SU-DHL-6 (cell line): ENCODE measurements around the gene TAL1.

Source experiments
- CTCF ChIP-seq: fragments of 200-600 bp; sonication (generic); IDR thresholded peaks from one replicate; pipeline ENCODE4 v1.5.1; 2017; ENCODE audit warnings: antibody characterized with exemption, mild to moderate bottlenecking, low read length, moderate library complexity; ENCODE audit not compliant: insufficient read depth, poor library complexity, severe bottlenecking
- EZH2phosphoT487 ChIP-seq: fragments of 200-600 bp; sonication (generic), shearing (Covaris generic); conservative IDR thresholded peaks from 2 replicates; pipeline ENCODE4 v1.6.1; 2018; ENCODE audit warnings: mild to moderate bottlenecking, antibody characterized with exemption, low read length, moderate library complexity, mixed read lengths

DNA sequence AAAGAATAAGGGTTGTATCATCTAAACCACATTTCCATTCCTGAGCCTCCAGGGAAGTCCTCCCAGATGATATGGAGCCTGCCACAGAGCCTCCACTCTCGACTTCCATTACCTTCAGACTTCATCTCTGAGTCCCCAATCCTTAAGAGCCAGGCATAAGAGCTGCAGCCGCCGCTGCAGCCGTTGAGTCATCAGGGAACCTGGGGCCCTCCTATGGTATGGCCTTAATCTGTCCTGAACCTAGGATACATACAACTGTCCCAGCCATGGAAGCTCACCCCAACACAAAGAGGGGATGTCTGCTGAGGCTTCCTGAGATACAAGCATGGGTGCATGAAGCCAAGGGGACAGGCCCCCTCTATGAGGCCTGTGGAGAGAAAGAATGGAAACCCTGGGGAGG lies 16.3 kb downstream of the TAL1 start:
- no peak for TF ChIP-seq CTCF
- TF ChIP-seq EZH2phosphoT487, result no peak
